HG02884 (cell line): ENCODE results near the gene S100A6.
A peak's percentile ranks its signal among the peaks of the same experiment; 100 is the strongest.

ENCODE experiments used
- ATAC-seq: cut with Tn5 transposase; IDR thresholded peaks from one replicate; pipeline ENCODE4 v1.9.1; 2021; ENCODE audit warnings: mild to moderate bottlenecking, moderate library complexity; ENCODE audit not compliant: unreplicated experiment

S100A6 gene

GRCh38 chr1:153546796-153547559, 11.2 kb upstream of the S100A6 start:
- no peak for ATAC-seq

- ATAC-seq, result no peak
Observed at GRCh38 chr1:153546371-153546770, 10.6 kb upstream of the S100A6 start.

- ATAC-seq, result peak; percentile 59
Observed at GRCh38 chr1:153545067-153546055, 9.6 kb upstream of the S100A6 start, which contains the start of gene S100A4. Gene S100A4 (minus strand): TSS chr1:153545806. CDS start chr1:153544794, 1,012 bp downstream.

GRCh38 chr1:153544453-153545066, 8.8 kb upstream of the S100A6 start:
- ATAC-seq, result no peak

- ATAC-seq, result no peak
Observed at GRCh38 chr1:153543736-153544135, 7.9 kb upstream of the S100A6 start.

- no peak for ATAC-seq
Observed at GRCh38 chr1:153542956-153543711, 7.3 kb upstream of the S100A6 start.

- ATAC-seq, result no peak
Observed at GRCh38 chr1:153541641-153542590, 6.1 kb upstream of the S100A6 start.

GRCh38 chr1:153540394-153541361, 4.9 kb upstream of the S100A6 start, which contains the start of gene S100A5:
Gene S100A5 (minus strand): TSS chr1:153540934. CDS start chr1:153540191, 743 bp downstream.
- ATAC-seq, result no peak

GRCh38 chr1:153539395-153540093, 3.8 kb upstream of the S100A6 start:
- ATAC-seq, result no peak

- no peak for ATAC-seq
Observed at GRCh38 chr1:153538315-153538821, 2.6 kb upstream of the S100A6 start.

- no peak for ATAC-seq
Observed at GRCh38 chr1:153537376-153537730, 1.6 kb upstream of the S100A6 start.

GRCh38 chr1:153536671-153537375, 1.0 kb upstream of the S100A6 start:
- ATAC-seq, result no peak

GRCh38 chr1:153536012-153536670, 350 bp upstream of the S100A6 start:
- ATAC-seq, result peak; percentile 45

GRCh38 chr1:153534925-153535241, 908 bp downstream of the S100A6 start:
- ATAC-seq, result no peak

GRCh38 chr1:153534226-153534924, 1.4 kb downstream of the S100A6 start:
- no peak for ATAC-seq

GRCh38 chr1:153533689-153534201, 2.0 kb downstream of the S100A6 start:
- ATAC-seq, result no peak
